Lower lobe of right lung (tissue), 2 donors: Measurements from ENCODE around the gene PSMB2. TPM values are rescaled to one million over a fixed set of nuclear protein-coding genes. Genes with fewer than 3 reads are reported as not detected.

Experiments
- ATAC-seq, 2 donors: fragments of 200-7000 bp; cut with Tn5 transposase; one replicate each; pipeline ENCODE4 v1.9.1; 2020 to 2022; ENCODE audit warnings: mild to moderate bottlenecking in 2 of 2, moderate library complexity in 2 of 2
- DNase-seq: peaks from one replicate; pipeline ENCODE4 v3.0.0-alpha.2; 2020
- H3K27ac ChIP-seq: fragments of 200-600 bp; one replicate; pipeline ENCODE4 v1.8.0; 2022
- H3K27me3 ChIP-seq: fragments of 200-600 bp; one replicate; pipeline ENCODE4 v1.8.0; 2022; ENCODE audit warnings: low read depth
- H3K36me3 ChIP-seq: fragments of 200-600 bp; one replicate; pipeline ENCODE4 v1.8.0; 2022; ENCODE audit warnings: mild to moderate bottlenecking
- H3K4me1 ChIP-seq: fragments of 200-600 bp; one replicate; pipeline ENCODE4 v1.8.0; 2022
- H3K4me3 ChIP-seq: fragments of 200-600 bp; one replicate; pipeline ENCODE4 v1.8.0; 2022; ENCODE audit warnings: mild to moderate bottlenecking
- H3K9me3 ChIP-seq: fragments of 200-600 bp; one replicate; pipeline ENCODE4 v1.8.0; 2022
- intact Hi-C: fragments of 100-400 bp; cut with DNase I; formaldehyde crosslinking; loops from one replicate; pipeline ENCODE4 v1.11.0; 2022
- total RNA-seq: library from RNA; stranded (reverse); fragmentation: NEBNext Ultra II Directional; extraction: Animal tissue kit (Norgen Biotek cat#: 25700); gene quantifications from one replicate; pipeline ENCODE4 v1.2.1, GENCODE V29; 2021
- TF ChIP-seq, protein P1 (sequence below): fragments of 200-600 bp; IDR thresholded peaks from one replicate; pipeline ENCODE4 v1.8.0; 2022; ENCODE audit warnings: antibody characterized with exemption, mild to moderate bottlenecking
- donor health status: DM: no; HTN: yes; CAD: no; lungs with severe emphysema.

Gene PSMB2
- total RNA-seq, 1 donor from 2014 or later, result 44.9 TPM

DNA sequence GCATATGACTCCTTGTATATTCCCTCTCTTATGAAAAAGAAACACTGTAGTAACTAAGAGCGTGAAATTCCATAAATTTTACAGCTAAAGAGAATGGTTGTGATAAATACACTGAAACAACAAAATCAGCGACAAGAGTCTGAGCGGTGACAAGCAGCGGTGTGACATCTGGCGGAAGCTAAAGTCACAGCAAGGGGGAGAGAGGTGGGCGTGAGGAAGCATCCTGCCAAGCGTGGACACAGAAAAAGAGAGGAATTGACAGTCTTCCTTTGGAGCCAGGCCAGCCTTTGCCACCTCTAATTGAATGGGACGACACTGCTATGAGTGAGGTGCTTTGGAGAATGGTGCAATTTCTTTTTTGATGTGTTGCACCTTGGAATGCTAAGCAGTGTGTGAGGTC lies 25.9 kb downstream of the PSMB2 start:
- intact Hi-C loops, result no loop called here
- H3K4me1 ChIP-seq, result no peaks in the 10 kb centered on the region
- H3K4me3 ChIP-seq, result no peak overlapping the region
- H3K36me3 ChIP-seq, result peaks cover 83% of the 10 kb centered on the region
- no peak overlapping the region for H3K27ac ChIP-seq
- TF ChIP-seq, protein P1, sequence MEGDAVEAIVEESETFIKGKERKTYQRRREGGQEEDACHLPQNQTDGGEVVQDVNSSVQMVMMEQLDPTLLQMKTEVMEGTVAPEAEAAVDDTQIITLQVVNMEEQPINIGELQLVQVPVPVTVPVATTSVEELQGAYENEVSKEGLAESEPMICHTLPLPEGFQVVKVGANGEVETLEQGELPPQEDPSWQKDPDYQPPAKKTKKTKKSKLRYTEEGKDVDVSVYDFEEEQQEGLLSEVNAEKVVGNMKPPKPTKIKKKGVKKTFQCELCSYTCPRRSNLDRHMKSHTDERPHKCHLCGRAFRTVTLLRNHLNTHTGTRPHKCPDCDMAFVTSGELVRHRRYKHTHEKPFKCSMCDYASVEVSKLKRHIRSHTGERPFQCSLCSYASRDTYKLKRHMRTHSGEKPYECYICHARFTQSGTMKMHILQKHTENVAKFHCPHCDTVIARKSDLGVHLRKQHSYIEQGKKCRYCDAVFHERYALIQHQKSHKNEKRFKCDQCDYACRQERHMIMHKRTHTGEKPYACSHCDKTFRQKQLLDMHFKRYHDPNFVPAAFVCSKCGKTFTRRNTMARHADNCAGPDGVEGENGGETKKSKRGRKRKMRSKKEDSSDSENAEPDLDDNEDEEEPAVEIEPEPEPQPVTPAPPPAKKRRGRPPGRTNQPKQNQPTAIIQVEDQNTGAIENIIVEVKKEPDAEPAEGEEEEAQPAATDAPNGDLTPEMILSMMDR, result no peak
- DNase-seq, result no peak
- no peak for ATAC-seq
- no peaks in the 10 kb centered on the region for H3K9me3 ChIP-seq
- H3K27me3 ChIP-seq, result no peaks in the 10 kb centered on the region

DNA sequence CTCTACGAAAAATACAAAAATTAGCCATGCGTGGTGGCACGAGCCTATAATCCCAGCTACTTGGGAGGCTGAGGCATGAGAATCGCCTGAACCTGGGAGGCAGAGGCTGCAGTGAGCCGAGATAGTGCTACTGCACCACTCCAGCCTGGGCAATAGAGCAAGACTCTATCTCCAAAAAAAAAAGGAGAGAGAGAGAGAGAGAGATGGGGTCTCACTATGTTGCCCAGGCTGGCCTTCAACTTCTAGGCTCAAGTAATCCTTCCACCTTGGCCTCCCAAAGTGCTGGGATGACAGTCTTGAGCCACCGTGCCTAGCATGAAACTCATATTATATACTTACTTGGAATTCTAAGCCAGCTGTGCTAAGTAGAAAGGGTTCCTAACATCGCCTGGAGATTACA lies 29.7 kb downstream of the PSMB2 start:
- Histone ChIP-seq H3K27ac (no peak overlapping the region), H3K36me3 (peaks cover 88% of the 10 kb centered on the region)
- intact Hi-C loops, result no loop called here

DNA sequence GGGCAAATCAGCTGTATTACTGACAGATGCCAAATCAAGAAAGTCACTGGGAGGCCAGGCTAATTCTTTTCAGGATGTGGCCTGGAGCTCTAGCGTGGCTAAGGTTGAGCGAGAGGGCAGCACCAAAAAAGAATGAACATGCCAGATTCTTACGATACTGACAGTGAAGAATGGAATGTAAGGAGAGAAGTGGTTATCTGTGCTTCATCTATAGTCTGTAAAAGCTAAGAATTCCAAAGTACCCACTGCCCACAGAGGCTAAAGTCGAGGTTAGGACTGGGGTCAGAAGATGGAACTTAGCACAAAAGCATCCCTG lies 35.5 kb downstream of the PSMB2 start:
- DNase-seq, result no peak
- no peak for ATAC-seq
- H3K27me3 ChIP-seq, result no peaks in the 10 kb centered on the region
- TF ChIP-seq, protein P1, result no peak
- H3K9me3 ChIP-seq, result no peaks in the 10 kb centered on the region
- intact Hi-C loops, result no loop called here
- H3K4me1 ChIP-seq, result no peaks in the 10 kb centered on the region
- H3K27ac ChIP-seq, result no peak overlapping the region
- peaks cover 96% of the 10 kb centered on the region for H3K36me3 ChIP-seq
- no peak overlapping the region for H3K4me3 ChIP-seq

More for the DNA sequence above, 29.7 kb downstream of the PSMB2 start:
- Histone ChIP-seq H3K9me3 (no peaks in the 10 kb centered on the region), H3K27me3 (no peaks in the 10 kb centered on the region), H3K4me3 (no peak overlapping the region), H3K4me1 (no peaks in the 10 kb centered on the region)
- DNase-seq, result no peak
- TF ChIP-seq, protein P1, result no peak
- no peak for ATAC-seq

DNA sequence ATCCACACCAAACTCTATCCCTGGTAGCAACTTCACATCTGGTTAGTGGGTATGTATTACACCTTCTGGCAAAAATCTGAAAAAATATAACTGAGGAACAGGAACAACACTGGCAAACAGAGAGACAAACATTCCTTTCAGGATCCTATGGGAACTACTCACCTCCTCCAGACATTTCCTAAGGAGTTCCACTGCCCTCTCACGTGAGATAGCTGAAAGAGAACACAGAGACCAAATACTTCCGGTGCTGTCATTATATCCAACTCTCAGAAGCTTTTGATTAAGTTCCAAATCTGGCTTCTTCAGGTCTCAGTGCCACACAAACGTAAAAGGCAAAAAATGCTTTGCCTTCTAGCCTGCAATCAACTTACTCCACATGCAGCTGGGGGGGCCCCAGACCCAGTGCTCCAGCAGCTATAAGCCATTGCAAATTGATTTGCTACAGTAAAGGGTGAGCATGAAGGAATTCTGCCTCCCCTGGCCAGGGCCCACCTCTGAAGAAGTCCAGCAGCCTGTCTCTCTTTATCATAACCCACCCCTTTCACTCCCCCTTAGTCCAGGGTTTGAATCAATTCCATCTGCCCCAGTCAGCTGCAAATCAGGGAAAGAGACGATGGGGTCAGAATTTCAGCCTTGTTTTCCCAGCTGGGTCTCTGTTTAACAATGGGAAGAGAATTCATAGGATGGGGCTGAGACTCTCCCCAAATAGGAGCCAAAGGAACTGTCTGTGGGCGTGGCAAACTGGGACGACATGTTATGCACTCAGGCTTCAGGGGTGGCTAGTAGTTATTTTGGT lies 36.1 kb downstream of the PSMB2 start:
- Histone ChIP-seq H3K27me3 (no peaks in the 10 kb centered on the region), H3K4me1 (no peaks in the 10 kb centered on the region), H3K27ac (no peak overlapping the region), H3K9me3 (no peaks in the 10 kb centered on the region), H3K4me3 (no peak overlapping the region), H3K36me3 (peaks cover 96% of the 10 kb centered on the region)
- ATAC-seq (no peak), DNase-seq (no peak)
- intact Hi-C loops, result no loop called here
- TF ChIP-seq, protein P1, result no peak

DNA sequence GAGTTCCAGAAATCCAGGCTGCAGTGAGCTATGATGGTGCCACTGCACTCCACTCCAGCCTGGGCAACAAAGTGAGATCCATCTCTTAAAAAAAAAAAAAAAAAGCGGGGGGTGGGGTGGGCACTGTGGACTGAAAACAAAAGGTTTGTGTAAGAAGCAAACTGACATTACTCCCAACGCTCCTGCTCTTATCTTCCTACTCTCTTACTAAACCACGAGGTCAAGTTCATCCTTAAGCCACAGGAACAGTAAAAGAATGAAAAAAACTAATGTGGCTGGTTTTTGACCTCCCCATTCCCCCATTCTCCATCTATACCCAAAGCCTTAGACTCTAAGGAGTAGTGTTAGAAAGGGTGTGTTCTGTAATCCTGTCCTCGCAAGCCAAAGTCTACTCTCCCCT lies 37.4 kb downstream of the PSMB2 start:
- TF ChIP-seq, protein P1, result no peak
- Histone ChIP-seq H3K4me1 (no peaks in the 10 kb centered on the region), H3K9me3 (no peaks in the 10 kb centered on the region), H3K27me3 (no peaks in the 10 kb centered on the region), H3K36me3 (peaks cover 88% of the 10 kb centered on the region), H3K4me3 (no peak overlapping the region), H3K27ac (no peak overlapping the region)
- no peak for DNase-seq
- intact Hi-C loops, result no loop called here
- ATAC-seq, result no peak
